HG02763 (cell line): ENCODE results near the gene YOD1.

Source experiments
- ATAC-seq: cut with Tn5 transposase; IDR thresholded peaks from one replicate; pipeline ENCODE4 v1.9.1; 2021; ENCODE audit warnings: mild to moderate bottlenecking, moderate library complexity; ENCODE audit not compliant: unreplicated experiment

YOD1 gene

DNA sequence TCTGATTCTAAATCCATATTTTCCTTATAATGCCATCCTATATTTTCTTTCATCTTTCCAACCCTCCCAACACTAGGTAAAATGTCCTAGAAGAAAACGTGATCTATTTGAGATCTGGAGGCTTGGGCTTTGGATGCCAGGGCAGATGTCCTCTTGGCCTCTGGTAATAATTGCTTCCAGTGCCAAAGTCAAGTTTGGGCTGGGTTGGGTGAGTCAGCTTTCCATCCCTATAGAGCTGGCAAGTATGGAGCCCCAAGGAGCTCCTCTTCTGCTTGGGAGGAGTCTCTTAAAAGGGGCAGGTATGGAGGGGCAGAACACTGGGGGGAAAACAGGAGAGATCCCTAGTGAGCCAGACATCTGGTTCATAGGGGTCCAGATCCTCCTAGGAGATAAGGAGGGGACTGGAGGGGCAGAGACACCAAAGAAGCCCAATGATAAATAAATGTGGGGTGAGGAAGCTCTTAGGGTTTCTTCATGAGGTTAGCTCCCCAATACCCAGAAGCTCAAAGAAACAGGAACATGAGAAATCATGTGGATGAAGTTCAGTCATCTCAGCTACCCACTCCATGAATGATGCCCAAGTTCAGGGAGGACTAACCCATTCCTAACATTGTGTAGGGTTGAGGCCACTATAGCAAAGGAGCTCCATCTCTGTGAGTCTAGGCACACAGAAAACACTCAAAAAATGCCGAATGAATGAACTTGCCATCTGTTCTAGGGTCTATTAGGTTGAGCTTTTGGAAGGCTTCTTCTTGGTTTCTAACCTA, 21.9 kb downstream of the YOD1 start:
- no peak for ATAC-seq

DNA sequence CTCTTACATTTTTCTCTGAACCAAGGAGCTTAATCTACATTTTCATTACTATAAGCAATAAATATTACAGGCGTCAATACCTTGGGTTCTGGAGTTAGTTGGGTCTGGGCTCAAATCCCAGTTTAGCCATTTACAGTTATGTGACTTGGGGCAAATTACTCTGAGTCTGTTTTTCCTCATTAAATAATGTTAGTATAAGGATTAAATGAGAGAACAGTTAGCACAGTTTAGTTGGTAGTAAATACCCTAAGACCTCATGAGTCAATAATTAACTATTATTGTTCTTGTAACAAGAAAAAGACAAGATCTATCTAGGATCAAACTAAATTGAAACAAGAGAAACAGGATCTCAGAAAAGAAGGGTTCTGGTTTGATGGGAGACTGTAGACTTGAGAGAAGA, 23.1 kb downstream of the YOD1 start:
- ATAC-seq: no peak

DNA sequence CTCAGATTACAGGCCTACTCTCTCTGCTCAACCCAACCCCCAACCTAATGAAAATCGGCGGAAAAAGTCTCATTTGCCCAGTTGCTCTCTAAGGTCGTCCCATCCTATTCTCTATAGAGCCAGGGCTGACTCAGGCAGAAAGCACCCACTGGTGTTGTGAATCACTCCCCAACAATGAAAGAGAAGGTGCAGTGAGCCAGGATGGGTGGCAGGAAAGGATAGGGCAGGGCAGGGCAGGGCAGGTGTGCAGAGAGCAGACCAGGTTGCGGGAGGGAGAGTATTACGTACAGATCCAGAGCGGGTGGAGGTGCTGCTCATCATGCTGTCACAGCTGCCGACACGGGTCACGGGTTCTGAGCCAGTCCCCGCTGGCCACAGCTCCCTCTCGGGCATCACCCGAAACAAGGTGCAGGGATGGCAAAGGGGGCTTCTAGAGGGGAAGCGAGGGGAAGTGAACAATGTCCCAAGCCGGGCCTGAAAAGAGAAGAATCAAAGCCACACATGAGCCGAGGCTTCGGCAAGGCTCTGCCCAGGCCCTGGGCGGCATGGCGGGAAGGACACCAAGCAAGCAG, 23.7 kb downstream of the YOD1 start:
- no peak for ATAC-seq

DNA sequence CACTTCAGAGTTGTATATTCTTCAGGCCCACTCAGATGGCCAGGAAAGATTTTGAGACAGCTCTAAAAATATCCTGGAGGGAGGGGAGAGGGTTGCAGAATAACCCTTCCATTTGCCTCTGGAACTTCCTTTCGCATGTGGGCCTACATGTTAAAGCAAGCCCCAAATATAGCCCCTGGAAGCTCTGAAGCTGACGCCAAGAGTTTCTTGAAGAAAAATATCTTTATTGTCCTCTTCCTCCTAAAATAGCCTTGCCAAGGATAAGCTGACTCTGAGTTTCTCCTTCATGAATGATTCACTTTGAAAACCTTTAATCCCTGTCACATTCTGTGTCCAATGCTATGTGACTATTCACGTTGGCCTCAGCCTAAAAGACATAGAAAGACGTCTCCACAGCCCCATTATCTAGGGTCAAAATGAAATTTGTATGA, 24.9 kb downstream of the YOD1 start:
- ATAC-seq: no peak

DNA sequence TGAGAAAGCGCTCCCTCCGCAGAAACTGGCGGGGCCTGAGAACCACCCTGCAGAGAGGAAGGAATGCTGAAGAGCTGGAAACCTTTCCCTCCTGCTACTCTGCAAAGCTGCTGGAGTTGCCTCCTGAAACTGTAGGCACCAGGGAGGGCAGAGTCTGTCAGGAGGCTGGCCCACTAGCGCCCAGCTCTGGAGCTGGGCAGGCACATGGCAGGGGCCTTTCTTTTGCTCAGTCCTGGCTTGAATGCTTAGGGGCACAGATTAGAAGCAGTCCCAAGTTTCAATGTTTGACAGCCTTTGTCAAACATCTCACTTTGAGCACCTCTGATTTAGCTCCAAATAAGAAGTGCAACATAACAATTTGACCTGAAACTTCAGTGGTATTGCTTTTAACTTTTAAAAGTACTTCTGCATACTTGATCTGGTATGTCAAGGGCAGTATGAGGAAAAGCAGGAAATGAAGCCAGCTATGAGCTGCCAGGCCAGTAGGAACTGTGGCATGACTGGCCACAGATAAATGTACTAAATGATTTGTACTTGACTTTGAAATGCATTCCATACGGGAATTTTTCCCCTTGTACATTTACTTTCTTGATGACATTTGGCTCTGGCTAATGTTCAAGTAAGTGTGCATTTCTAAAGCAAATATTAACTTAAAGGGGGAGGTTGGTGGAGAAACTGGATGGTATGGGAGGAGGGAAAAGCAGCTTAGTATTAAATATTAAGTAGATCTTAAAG, 25.7 kb downstream of the YOD1 start:
- ATAC-seq: no peak

DNA sequence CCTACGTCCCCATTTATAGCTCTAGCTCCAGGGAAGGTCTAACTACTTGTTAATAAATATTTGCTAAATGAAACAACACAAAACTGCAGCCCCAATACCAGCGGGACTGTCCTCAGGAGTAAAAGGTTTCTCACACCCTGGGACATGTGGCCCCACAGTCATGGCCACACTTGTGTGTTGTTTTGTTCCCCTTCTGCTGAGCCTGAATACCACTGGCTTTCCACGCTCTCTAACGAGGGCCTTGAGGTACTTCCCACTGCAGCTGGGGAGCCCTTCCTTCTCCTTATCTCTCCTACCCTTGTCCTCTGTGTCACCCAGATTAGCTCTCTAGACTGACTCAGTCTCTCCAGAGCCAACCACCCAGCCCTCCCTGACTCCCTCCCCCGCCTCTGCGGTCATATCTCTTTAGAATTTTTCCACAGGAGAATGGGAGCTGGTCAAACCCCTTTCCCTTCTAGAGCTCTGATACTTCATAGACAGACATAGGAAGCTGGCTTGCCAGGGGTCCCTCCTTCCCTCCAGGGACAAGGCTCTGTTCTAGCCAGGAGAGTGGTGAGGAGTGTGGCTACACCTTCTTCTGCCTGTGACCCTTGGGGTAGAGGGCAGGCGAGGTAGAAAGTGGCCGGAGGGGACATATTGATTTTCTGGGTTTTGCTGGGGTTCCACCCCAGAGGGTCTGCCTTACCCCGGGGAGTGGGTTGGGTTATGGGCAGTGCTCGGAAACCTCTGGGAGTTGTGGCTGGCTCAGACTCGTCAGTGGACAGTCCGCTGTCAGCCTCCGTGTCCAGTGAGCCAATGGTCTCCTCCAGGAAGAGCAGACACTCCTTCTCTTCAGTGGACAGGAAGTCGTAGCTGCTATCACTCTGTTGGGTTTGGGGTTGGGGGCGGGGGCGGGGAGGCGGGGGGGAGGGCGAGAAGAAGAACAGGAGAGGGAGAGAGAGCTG, 26.5 kb downstream of the YOD1 start:
- no peak for ATAC-seq

DNA sequence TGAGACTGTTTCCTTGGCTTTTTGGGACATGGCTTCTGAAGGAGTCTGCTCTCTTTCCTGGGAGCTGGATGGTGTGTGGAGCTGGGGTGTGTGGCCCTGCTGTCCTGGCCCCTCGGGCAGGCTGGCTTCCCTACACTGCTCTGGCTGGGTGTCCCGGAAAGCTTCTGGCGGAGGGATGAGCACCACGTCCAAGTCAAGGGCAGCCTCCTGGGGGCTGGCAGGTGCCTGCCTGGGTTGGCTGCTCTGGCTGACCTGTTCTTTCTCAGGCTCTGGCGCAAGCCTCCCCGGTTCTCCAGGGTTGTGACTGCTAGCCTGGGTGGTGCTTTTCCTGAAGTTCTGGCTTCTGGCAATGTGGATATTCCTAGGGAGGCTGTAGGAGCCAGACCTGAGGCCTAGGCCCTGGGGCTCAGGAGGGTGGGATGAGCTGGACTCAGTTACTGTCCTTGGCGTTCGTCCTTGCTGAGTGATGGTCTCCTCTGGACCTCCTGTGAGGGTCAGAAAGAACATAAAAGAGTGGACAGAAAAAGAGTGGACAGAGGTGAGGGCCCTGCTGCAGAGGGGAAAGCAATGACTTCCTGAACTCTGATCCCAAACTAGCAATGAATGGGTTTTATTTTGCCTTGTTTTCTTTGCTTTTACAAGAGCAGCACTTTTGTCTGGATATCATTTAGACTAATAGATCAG, 27.9 kb downstream of the YOD1 start:
- no peak for ATAC-seq

DNA sequence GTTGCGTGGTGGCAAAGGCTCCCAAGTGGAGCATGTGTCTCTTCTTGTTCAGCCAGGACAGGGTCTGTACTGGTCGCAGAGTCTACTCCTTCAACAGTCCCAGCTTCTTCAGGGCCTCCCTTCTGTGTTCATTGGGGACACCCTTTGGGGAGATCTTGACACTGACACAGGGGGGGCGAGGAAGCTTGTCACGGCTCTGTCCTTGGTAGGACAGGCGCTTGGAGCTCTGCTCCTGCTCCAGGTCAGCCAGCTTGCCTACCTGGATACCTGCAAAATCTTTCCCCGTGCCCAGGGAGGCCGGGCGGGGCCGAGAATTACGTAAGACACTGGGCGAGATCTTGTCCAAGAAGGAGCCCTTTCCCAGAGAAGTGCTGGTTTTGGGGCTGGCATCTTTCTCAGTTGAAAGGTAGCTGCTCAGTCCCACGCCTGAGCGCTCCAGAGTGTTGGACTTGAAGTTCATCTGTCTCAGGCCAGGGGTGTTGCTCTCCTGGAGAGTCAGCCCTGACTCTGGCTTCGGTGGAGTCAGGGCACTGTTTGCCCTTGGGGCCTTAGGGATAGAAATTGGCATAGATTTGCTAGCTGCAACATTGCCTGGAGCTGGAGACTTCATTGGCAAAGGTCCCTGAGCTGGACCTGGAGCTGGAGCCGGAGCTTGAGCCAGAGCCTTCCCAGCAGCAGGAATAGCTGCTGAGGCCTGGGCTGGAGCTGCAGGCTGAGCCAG, 29.0 kb downstream of the YOD1 start:
- no peak for ATAC-seq

DNA sequence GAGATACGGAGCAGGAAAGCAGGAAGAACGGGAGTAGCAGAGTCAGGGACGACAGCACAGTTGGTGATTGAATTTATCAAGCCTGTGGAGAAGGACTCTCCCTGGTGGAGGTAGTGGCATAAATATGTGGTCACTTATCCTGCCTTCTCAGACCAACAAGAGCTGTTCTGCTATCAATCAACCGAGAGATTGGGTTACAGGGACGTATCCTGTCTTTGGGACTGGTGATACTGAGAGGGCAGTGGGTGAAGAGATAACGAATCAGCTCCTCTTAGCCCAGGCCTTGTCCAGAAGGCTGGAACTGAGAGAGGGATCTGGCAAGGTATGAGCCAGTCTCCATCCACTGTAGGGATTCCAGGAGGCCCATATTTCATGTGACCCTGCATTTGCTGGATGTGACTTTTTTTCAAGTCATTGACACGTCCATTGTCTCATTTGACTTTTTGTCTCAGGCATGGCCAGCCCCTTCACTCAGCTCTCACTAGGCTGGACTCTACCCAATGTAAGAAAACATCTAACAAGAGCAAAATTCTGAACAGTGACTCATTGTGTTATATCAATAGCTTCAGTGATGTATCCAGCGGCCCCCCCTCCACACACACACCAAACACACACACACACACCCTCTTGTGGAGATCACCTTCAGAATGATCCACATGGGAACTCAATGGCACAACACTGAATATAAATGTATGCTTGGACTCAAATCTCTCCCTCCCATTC, 29.7 kb downstream of the YOD1 start:
- ATAC-seq: no peak

DNA sequence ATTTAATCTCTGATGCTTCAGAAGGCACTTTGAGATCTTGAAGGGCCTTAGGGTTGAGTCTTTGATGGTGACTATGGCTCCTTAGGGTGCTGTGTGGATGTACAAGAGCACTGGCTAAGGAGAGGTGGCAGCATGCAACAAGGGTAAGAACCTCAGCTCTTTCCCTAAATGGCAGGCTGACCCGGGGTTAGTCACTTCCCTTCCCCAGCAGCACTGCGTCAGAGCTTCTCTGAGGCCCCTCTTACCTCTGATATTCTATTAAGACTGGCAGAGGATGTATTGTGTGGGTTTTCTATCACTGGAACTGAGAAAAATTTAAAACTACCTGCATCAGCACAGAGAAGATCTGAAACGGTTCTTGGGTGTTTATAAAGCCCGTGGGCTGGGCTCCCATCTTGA, 30.3 kb downstream of the YOD1 start:
- no peak for ATAC-seq

DNA sequence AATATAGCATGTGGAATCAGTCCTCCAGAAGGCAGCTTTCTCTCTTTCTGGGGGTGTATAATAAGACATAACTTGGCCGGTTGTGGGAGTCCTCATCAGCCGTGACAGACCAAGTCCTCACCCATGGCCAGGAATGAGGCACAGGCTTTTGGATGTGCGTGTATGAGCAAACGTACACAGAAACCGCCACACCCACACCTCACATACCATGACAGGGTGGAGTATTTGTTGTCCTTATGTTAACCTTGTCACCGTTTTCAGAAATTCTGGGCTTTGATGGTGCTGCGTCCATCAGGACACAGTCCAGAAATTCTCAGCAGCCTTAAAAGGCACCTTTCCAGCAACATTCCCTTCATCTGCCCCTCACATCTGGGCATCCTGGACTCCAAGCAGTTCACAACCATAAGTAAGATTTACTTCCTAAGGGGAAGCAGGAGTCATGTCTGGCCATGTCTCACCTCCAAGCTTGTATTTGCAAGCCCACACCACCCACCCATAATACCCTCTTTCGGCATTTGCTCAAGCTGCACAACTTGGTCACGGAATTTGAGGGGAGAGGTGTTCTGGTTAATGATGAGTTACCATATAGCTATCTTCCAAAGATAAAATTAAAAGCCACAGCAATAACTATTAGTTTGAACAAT, 30.8 kb downstream of the YOD1 start:
- ATAC-seq: no peak

DNA sequence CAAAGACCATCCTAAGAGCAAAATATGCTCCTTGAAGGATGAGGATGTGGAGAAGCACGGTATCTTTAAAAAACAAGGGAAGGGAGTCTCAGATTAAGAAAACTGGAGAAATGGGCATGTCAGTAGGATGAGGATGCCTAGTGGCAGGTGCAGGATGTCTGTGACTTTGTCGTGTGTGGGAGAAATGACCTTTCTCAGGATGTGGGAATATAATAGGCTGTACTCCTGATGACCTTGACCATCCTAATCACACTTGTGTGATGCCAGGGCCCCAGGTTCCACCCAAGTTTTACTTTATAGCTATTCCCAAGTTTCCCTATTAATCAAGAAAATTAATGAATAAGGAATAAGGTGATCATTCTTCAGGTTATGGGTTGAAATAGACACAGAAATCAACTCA, 31.3 kb downstream of the YOD1 start:
- ATAC-seq: no peak

DNA sequence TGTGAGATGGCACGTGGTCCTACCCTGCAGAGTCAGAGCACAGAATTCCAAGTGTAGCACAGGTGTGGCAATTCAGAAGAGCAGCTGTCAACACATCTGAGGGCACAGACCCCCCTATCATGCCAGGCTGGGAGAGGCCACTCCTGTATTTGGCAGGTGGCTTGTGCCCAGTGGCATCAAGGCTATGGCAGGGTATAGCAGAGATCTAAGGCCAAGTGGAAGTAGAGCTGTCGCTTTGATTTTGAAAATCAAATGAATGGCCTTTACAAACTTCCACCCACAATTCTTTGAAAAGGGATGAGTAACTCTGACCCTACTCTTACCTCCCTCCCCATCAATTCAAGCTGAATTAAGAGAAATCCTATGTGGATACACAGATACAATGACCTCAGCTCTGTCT, 31.8 kb downstream of the YOD1 start:
- ATAC-seq: no peak

DNA sequence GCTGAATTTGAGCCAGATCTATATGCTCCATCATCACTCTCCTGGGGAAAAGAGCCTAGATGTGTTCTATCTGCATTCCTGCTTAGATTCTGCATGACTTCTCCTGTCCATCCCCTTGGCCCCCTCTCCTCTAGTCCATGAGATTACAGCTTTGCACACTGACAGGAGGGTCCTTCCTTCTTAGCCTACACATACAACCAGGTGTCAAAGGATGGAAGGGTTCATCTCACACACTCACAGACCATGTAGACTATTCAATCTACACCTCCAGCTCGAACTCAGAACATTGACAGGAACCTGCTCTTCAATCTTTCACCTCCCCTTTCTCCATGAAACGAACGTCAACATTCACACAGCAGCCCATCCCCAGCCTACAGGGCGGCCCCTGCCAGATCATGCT, 32.3 kb downstream of the YOD1 start:
- ATAC-seq: no peak

DNA sequence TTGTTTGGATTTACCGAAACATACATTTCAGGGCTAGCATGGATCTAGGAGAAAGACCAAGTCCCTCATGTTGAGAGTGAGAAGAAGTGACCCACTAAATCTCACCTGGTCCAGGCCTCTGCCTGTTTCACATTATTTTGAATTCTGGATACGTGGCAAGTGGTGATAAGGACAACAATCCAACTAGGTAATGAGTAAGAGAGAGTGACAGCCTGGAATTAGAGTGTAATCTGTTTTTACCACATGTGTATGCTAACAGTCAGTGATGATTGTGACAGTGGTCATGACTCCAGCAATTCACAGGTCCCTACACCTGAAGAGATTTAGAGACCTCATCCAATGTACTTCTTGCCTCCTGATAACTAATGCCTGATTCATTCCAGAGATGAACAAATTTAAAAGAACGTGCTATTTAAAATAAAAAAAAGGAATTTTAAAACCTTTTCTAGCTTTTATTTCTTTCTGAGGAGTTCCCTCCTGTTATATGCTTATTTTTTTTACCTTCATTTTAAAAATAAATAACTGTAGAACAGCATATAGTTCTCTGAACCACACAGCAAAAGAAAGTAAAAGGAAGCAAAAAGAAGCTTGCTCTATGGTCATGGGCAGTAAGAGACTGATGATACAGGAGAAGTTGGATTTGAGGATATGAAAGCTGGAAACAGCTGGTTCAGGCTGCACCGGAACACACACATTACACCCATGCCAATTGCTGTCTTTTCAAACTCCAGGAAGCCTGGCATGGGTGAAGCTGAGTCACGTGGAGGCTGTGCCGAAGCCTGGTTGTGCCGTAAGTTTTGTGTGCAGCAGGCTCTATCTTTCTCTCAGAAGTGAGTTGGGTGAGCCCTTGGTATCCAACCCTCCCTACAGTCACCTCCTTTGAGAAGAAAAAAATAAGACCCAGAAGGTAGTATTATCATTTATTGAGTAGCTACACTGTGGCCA, 33.1 kb downstream of the YOD1 start:
- ATAC-seq: no peak

DNA sequence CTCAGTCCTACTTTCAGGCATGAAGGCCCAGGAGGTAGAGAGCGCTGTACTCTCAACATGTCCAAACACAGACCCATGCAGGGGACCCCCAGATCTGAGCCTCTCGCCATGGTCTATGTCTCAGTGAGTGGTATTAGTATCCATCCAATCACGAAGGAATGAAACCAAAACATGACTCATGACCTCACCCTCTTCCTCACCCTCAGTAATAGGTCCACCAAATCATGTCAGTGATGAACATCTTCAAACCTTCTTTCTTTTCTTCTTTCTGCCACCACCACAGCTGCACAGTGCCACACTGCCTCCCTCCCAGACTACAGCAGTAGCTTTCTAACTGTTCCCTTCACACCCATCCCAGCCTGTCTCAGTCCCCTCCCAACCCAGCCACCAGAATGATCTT, 35.2 kb downstream of the YOD1 start:
- ATAC-seq: no peak

DNA sequence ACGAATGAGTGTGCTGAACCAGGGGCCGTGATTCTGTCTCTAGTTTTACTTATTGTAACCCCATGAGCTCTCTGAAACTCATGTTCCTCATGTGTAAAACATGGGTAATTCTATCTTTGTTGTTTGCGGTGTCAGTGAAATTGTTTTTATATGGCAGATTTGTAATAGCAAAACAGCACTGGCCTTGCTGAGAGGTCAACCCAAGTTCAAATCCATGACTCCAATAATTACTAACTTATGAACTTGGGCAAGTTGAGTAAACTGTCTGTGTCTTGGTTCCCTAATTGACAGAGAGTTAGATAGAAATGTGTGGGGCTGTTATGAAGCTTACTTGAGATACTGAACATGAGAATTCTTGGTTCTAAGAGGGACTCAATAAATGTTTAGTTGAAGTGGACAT, 36.3 kb downstream of the YOD1 start:
- ATAC-seq: no peak
